ENCODE data around the gene WBP4.

The WBP4 gene

DNA sequence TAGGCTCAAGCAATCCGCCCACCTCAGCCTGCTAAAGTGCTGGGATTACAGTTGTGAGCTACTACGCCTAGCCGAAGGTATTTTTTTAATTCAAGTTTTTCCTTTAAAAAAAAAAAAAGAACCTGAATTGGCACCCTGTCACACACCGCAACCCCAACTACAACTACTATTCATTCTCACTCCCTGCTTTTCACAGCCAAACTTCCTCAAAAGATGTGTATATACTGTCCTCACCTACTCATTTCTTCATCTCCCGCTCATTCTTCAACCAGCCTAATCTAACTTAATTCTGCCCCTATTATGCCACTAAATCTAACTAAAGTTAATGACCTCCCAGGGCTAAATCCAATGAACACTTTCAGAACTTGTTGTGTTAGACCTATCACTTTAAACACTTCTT is 12.7 kb upstream of the WBP4 start:
- in situ Hi-C loops (cut with MboI; ENCODE audit: low sequenced_read_pairs), result no loop called here

DNA sequence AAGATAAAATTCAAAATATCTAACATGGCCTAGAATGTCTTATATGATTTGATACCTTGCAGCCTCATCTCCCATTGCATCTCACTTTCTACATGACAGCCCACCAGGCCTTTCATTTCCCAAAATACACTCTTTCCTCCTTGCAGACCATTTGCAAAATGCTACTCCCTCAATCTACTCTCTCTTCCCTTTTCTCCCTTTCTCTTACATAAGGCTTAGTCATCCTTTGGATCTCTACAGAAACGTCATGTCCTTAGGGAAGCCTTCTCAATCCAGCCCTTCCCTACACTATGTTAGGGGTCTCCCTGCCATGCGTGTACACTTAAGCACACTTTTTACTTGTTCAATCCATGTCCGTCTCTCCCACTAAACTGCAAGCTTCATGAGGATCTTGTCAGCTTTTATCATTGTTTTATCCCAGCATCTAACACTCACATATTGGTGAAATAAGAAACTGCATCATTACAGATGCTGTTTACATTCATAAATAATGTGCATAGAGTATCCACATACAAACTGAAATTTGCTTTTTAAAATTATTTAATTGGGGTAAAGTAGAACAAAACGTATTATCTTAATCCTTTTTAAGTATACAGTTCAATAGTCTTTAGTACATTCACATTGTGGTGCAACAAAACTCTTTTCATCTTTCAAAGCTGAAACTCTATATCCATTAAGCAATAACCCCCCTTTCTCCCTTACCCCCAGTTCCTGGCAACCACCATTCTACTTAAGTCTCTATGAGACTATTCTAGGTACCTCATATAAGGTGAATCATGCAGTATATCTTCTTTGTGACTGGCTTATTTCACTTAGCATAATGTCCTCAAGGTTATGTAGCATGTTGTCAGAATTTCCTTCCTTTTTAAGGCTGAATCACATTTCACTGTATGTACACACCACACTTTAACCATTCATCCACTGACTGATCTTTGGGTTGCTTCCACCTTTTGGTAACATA is 11.5 kb upstream of the WBP4 start:
- in situ Hi-C loops (cut with MboI; ENCODE audit: low sequenced_read_pairs), result no loop called here

DNA sequence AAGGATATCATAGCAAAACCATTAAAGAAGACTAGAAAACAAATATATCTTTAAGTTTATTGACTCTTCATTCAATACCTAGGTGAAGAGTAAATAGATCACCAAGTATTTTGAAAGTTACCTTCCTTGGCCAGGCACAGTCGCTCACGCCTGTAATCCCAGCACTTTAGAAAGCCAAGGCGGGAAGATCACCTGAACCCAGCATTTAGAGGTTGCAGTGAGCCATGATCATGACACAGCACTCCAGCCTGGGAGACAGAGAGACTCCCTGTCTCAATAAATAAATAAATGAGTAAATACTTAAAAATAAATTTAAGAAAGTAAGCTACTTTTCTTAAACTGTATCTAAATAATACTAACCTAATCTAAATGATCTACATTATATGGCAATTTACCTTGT is 8.9 kb upstream of the WBP4 start:
- in situ Hi-C loops (cut with MboI; ENCODE audit: low sequenced_read_pairs), result no loop called here

DNA sequence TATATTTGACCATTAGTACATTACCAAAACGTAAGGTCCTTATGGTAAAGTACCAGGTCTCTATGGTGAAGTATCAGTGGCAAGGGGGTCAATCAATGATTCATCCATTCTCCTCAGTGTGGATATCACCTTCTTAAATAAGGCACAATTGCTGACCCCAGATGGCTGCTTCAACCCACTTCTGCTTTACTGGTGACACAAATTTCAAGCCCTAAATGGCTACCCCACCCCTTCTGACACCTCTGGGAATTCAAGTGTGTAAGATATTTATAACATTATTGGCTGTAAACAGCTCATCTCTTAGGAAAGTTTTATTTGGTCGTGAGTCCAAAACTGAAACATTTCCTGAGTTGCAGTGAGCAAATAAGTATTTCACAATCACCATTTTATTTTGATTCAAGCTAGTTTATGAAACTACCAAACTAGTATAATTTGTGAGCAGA is 7.9 kb upstream of the WBP4 start:
- in situ Hi-C loops (cut with MboI; ENCODE audit: low sequenced_read_pairs), result no loop called here

DNA sequence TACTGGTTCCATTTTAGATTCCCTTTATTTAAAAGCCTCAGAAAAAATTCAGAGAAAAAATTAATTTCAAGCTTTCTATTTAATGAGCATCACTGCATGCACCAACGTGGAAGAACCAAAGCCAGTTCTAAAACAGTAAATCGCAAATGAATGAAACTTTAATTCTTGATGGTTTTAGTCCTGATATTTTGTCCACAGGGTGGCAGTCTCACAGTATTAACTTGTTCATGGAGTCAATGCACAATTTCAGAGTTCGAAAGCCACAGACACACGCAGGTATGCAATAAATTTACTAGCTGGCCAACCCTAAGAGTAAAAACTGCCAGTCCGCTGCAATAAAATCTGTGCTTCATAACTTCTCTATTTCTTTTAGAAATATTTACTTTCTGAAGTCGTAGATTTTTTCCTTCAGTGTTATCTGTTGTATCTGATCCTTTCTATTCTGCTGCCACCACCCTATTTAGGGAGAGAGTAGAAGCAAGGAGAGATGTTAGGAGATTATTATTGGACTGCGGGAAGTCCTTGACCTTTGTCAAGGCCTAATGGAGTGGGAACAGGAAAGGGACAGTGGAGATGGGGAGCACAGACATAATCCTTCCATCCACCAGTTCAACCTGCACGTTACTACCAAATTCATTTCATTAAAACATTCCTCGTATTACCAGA is 7.0 kb upstream of the WBP4 start:
- in situ Hi-C loops (cut with MboI; ENCODE audit: low sequenced_read_pairs), result no loop called here

DNA sequence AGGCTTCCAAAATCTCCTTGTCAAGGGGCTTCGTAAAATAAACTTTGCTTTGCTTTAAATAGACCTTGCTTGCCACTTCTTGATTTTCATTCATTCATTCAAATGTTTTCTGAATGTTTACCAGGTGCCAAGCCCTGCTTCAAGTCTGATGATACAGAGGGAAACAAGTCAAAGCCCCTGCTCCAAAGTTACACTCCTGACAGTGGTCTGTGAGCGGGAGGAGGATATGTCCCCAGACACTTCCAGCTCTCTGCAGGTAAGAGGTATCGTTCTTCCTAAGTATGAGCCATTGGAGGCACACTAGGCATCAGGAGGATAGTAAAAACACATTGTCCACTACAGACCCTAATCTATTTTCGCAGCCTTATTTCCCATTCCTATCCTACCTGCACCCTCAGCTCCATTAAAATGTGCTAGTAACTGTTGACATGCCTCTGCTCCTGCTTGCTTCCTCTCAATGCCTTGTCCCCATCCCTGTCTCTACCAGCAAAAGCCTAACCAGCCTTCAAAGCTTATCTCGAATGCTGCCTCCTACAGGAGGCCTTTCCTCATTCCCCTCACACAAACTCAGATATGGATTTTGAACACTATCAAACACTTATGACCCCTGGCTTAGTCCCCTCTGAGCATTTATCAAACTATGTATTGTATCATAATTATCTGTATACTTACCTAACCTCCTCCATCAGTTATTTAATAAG is 6.2 kb upstream of the WBP4 start:
- in situ Hi-C loops (cut with MboI; ENCODE audit: low sequenced_read_pairs), result no loop called here

DNA sequence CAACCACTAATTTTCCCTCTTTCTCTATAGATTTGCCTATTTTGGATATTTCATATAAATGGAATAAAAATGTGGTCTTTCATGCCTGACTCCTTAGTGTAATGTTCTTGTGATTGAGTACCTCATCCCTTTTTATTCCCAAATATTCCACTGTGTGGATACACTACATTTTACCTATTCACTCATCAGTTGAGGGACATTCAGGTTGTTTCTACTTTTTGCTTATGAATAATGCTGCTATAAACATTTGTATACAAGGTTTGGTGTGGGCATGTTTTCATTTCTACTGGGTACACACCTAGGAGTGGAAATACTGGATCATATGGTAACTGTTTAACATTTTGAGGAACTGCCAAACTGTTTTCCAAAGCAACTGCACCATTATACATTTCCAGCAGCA is 5.1 kb upstream of the WBP4 start:
- in situ Hi-C loops (cut with MboI; ENCODE audit: low sequenced_read_pairs), result no loop called here

DNA sequence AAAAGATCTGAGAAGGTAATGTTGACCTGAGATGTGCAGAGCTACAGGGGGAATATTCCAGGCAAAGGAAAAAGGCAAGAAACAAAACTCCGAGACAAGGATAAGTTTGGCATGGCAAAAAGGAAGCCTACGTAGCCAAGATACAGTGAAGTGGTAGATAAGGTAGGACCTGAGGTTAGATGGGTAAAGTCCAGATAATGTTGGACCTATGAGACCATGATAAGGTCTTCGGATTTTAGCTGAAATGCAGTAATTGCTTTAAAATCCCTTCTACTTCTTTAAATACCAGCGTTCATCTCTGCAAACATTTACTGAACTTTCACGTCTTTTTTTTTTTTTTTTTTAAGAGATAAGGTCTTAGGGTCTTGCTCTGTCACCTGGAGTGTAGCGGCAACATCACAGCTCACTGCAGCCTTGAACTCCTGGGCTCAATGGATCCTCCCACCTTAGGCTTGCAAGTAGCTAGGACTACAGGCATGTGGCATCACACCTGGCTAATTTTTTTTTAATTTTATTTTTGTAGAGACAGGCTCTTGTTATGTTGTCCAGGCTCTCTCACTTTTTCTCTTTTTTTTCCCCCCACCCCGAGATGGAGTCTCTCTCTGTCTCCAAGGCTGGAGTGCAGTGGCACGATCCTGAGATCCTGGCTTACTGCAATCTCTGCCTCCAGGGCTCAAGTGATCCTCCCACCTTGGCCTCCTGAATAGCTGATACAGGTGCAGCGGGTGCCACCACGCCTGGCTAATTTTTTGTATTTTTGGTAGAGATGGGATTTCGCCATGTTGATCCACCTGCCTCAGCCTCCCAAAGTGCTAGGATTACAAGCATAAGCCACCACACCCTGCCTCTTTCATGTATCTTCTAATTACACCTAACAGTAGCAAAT is 4.2 kb upstream of the WBP4 start:
- in situ Hi-C loops (cut with MboI; ENCODE audit: low sequenced_read_pairs), result no loop called here

DNA sequence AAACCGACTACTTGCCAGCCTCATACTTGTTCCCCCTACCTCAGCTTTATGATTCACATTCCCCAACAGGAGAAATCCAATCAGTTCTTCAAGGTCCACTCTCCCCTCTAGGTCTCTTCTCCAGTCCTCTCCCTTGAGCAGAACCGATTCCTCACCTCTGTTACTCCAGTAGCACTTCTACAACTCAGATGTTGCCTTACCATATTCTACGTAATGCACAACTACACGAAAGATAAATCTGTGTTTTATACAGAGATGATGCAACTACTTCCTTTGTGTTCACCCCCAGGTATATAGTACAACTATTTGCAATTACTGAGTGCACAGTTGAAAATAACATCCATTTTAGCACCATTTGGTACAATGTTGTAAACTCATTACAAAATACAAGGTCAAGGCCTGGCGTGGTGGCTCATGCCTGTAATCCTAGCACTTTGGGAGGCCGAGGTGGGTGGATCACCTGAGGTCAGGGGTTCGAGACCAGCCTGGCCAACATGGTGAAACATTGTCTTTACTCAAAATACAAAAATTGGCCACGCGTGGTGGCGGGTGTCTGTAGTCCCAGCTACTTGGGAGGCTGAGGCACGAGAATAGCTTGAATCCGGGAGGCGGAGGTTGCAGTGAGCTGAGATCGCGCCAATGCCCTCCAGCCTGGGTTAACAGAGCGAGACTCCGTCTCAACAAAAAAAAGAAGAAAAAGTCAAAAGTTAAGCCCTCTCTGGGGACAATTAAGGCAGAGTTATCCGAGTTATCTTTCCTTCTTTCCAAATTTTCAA is 2.8 kb upstream of the WBP4 start:
- in situ Hi-C loops (cut with MboI; ENCODE audit: low sequenced_read_pairs), result no loop called here

DNA sequence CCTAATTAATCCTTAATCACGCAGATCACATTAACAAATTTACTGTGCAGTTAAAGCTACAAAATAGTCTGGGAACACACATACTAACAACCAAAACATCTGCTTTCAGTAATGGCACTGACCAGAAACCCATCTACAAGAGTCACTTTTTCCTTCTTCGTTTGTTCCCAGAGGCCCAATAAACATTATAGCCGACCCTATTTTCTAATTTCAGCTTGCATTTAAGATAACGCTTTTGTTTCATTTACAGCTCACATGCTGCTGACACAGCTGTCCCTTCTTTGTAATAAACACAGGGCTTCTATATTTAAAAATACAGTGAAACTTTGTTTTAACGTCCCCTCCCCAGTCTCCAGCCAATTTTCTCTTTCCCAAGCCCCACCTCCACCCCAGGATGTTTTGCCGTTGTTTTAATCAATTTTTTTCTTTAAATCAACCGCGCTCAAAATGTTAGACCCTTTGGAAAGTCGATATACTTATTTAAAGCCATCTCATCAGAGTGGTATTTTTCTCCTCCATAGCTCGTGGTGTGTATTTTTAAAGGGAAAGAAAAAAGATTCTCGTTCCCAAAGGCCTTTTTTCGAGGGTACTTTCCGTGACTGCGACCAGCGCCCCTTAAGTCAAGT is 1.7 kb upstream of the WBP4 start:
- in situ Hi-C loops (cut with MboI; ENCODE audit: low sequenced_read_pairs), result no loop called here

DNA sequence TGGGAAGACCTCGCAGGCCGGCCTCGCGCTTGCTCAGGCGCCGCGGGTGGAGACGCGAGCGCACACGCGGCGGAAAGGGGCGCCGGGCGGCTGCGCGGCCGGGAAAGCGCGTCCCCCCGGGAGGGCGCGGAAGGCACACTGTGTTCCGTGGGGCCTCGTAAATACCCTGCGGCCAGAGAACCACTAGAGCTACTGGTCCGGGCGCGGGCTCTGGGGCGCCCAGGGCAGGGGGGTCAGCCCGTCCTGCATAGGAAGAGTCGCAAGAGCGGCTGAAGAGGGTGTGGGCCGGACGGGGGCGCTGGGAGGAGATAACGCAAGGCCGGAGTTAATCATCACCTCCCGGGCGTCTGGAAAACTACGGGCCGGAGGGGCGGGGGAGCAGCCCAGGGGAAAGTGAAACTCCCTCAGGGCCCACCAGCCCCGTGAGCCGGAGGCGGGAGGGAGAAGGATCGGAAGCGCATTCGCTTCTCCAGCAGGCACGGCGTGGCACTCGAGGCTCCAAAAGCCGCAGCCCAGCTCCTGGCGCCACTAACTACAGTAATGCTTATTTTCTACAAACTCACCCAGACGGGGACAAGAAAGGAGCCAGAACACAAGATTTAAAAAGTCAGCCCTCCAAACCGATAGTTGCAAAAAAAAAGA is 1.1 kb upstream of the WBP4 start:
- in situ Hi-C loops (cut with MboI; ENCODE audit: low sequenced_read_pairs), result no loop called here

DNA sequence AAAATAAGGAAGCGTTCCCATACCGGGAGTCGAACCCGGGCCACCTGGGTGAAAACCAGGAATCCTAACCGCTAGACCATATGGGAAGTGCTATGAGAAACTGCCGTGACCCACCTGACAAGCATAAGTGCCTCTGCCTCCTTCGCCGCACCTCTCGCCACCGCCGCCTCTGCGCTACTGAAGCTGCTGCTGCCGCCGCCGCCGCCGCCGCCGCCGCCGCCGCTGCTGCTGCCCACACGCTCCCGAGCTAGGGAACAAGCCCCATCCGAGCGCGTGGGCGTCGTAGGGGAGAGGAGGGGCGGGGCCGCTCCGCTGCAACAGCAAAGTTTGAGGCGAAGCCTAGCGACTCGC is 610 bp upstream of the WBP4 start:
- in situ Hi-C loops (cut with MboI; ENCODE audit: low sequenced_read_pairs), result no loop called here

DNA sequence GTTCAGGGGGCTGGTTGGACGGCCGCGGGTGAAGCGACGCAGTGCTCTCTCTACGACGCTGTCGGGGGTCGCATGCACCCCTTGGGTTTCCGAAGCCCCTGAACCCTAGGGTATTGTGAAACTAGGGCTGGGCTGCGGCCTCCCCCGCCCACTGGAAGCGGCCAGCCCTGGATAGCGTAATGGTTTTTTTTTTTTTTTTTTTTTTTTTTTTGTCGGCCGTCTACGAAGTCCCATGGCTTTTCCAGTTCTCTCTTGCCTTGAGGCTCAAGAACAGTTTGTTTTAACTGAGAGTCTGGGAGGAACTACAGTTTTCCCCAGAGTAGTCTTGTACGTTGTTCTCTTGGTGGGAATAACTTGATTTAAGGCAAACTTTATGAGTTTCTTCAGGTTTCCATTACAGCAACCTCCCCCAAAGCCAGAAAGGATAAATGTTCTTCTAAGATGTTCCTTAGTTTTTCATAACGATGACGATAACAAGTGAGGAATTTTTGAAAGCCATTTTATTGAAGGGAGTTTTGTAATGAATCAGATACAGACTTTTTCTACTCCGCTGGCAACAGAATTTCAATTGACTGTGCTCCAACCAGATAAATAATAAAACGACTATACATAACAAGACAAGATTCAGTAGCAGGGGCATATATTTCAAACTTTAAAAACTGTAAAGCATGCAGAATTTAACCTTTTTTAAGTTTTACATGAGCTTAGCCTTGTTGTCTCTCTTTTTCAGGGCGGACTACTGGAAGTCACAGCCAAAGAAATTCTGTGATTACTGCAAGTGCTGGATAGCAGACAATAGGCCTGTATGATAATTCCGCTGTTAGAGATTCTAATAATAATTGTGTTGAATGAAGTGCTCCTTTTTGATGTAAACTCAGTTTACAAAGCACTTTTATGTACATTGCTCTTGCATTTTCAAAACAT is 867 bp downstream of the WBP4 start:
- in situ Hi-C loops (cut with MboI; ENCODE audit: low sequenced_read_pairs), result no loop called here

DNA sequence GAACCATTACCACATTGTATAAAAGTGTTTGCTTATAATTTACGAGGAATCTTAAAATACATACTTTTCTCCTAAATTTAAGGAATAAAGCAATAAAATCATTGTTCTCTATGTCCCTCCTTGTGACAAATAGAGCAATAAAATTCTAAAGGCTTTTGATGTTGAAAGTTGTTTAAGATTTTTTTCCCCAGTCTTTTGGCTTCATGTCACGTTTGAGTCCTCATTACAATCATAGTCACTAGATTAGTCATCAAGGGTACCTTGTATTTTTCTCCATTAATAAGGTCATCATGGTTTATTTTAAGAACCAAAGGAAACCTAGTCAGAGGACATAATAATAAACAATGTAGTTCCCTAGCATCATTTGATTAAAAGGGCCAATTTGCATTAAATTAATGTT is 3.2 kb downstream of the WBP4 start:
- in situ Hi-C loops (cut with MboI; ENCODE audit: low sequenced_read_pairs), result no loop called here

DNA sequence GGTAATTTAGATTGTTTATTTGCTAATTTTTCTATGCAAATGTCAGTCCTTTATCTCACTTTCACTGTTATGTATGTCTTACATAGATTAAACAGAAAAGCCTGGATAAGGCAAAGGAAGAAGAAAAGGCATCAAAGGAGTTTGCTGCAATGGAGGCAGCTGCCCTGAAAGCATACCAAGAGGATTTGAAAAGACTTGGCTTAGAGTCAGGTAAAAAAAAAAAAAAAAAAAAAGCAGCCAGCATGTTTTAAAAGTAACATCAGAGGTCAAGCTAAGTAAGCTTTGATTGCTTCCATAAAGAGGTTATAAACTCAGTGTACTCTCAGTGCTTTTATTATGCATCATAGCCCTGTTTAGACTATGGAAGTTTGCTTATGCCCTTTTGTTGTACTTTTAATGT is 3.8 kb downstream of the WBP4 start:
- in situ Hi-C loops (cut with MboI; ENCODE audit: low sequenced_read_pairs), result no loop called here

DNA sequence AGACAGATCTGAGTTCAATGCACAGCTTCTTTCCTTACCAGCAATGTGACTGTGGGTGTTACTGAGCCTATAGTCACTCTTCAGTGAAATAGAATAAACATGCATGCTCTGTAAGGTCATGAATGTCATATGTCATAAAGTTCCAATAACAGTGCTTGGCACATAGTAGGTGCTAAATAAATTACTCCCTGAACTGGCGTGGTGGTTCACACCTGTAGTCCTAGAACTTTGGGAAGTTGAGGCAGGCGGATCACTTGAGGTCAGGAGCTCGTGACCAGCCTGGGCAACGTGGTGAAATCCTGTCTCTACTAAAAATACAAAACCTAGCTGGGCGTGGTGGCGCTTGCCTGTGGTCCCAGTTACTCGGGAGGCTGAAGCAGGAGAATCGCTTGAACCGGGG is 13.2 kb downstream of the WBP4 start:
- in situ Hi-C loops (cut with MboI; ENCODE audit: low sequenced_read_pairs), result no loop called here

DNA sequence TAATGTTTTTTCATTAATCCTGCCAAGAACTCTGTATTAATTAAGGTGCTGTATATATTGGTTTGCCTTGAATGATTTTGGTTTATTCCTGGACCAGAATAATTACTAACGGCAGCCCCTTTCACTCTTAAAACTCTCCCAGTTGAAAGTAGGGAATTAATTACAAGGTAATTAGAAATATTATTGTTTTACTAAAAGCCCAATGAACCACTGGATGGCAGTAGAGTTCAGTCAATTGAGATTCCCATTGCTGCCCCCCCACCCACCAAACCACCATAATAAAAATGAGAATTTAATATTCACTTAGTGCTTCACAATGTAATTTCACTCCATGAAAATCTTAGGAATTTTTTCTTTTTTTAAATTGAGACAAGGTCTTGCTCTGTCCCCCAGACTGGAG is 13.7 kb downstream of the WBP4 start:
- in situ Hi-C loops (cut with MboI; ENCODE audit: low sequenced_read_pairs), result loop anchor here (25.0 kb wide), 1 partner anchor 562 kb away; no protein-coding TSS in a partner anchor

DNA sequence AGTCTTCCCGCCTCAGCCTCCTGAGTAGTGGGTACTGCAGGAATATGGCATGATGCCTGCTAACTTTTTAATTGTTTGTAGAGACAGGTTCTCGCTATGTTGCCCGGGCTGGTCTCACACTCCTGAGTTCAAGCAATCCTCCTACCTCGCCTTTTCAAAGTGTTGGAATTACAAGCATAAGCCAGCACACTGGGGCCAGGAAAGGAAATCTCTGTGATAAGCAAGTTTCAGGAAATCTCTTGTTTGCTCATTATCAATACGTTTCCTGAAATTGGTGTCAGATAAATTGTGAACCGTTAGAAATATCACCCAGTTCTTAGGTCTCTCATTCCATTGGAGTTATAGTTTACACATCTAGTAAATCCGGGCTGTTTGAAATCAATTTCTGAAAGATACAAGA is 14.2 kb downstream of the WBP4 start:
- in situ Hi-C loops (cut with MboI; ENCODE audit: low sequenced_read_pairs), result loop anchor here (25.0 kb wide), 1 partner anchor 562 kb away; no protein-coding TSS in a partner anchor

All from HL-60/S4 treated with retinoic acid at 250 ng/mL for 4 days and 3 days (cell line).